IMR-90 (cell line): Measurements from ENCODE around the gene CALN1. TPM values are rescaled to one million over a fixed set of nuclear protein-coding genes. Genes with fewer than 3 reads are reported as not detected.

Source experiments
- ATAC-seq: fragments of 200-7000 bp; cut with Tn5 transposase; 2 replicates; pipeline ENCODE4 v1.9.1; 2020; ENCODE audit warnings: low read depth, mild to moderate bottlenecking, moderate library complexity
- BruUV-seq: library from RNA; stranded (reverse); fragments of 400-500 nt; replicated peaks from 2 replicates; lab custom pipeline; 2021; lab: Mats Ljungman, UMichigan
- CTCF ChIA-PET: fragments of 300-600 bp; formaldehyde crosslinking; extraction: SDS; loops from one replicate; lab custom pipeline; 2021; ENCODE audit warnings: antibody characterized with exemption; lab: Yijun Ruan, JAX
- POLR2A ChIA-PET: fragments of 300-600 bp; sonication (Branson Sonifier 250); formaldehyde crosslinking; loops from one replicate; lab custom pipeline; 2022; ENCODE audit warnings: antibody characterized with exemption; ENCODE audit not compliant: unreplicated experiment; lab: Charles Lee
- DNase-seq: peaks from one replicate; pipeline ENCODE4 v3.0.0; 2013
- H2AFZ ChIP-seq: replicated peaks from 2 replicates; pipeline ENCODE3; 2013; ENCODE audit warnings: low read length, mild to moderate bottlenecking; ENCODE audit not compliant: poor library complexity
- H2AK5ac ChIP-seq: 2 replicates; pipeline ENCODE4 v1.6.1; 2013; ENCODE audit warnings: low read depth, low read length, inconsistent platforms
- H2AK9ac ChIP-seq: replicated peaks from 2 replicates; pipeline ENCODE3; 2013; ENCODE audit warnings: mild to moderate bottlenecking, low read depth, low read length, moderate library complexity; ENCODE audit not compliant: poor library complexity
- H2BK120ac ChIP-seq: 2 replicates; pipeline ENCODE4 v1.6.1; 2013; ENCODE audit warnings: low read depth, low read length, inconsistent platforms
- H2BK15ac ChIP-seq: 3 replicates; pipeline ENCODE4 v1.6.1; 2013; ENCODE audit warnings: low read depth, low read length, inconsistent platforms
- H2BK20ac ChIP-seq: 2 replicates; pipeline ENCODE4 v1.6.1; 2013; ENCODE audit warnings: low read depth, mild to moderate bottlenecking, inconsistent platforms, low read length, moderate library complexity
- H2BK5ac ChIP-seq: 2 replicates; pipeline ENCODE4 v1.6.1; 2013; ENCODE audit warnings: mild to moderate bottlenecking, low read depth, low read length, inconsistent platforms; ENCODE audit not compliant: poor library complexity, severe bottlenecking
- H3K14ac ChIP-seq: replicated peaks from 2 replicates; pipeline ENCODE4 v1.6.1; 2013; ENCODE audit warnings: low read depth, low read length, inconsistent platforms
- H3K18ac ChIP-seq: 2 replicates; pipeline ENCODE4 v1.6.1; 2013; ENCODE audit warnings: low read depth, low read length, control low read depth
- H3K23ac ChIP-seq: 2 replicates; pipeline ENCODE4 v1.6.1; 2013; ENCODE audit warnings: low read depth, low read length, inconsistent platforms
- H3K27ac ChIP-seq: 2 replicates; pipeline ENCODE4 v1.5.1; 2013; ENCODE audit warnings: mild to moderate bottlenecking, control low read depth, low read length; ENCODE audit not compliant: insufficient read depth
- H3K27me3 ChIP-seq: 2 replicates; pipeline ENCODE4 v1.6.1; 2013; ENCODE audit warnings: low read length; ENCODE audit not compliant: control insufficient read depth, insufficient read depth
- H3K36me3 ChIP-seq: 2 replicates; pipeline ENCODE4 v1.6.1; 2013; ENCODE audit warnings: low read length, mixed read lengths; ENCODE audit not compliant: control insufficient read depth, insufficient read depth
- H3K4ac ChIP-seq: 2 replicates; pipeline ENCODE4 v1.6.1; 2013; ENCODE audit warnings: low read depth, low read length, inconsistent platforms
- H3K4me1 ChIP-seq: 2 replicates; pipeline ENCODE4 v1.6.1; 2013; ENCODE audit warnings: low read length, mixed read lengths; ENCODE audit not compliant: control insufficient read depth, insufficient read depth
- H3K4me2 ChIP-seq: 2 replicates; pipeline ENCODE4 v1.6.1; 2013; ENCODE audit warnings: low read depth, mild to moderate bottlenecking, control low read depth, low read length, moderate library complexity
- H3K4me3 ChIP-seq: 2 replicates; pipeline ENCODE4 v1.5.1; 2013; ENCODE audit warnings: low read depth, mild to moderate bottlenecking, control low read depth, low read length, moderate library complexity; ENCODE audit not compliant: insufficient read depth
- H3K56ac ChIP-seq: 2 replicates; pipeline ENCODE4 v1.6.1; 2013; ENCODE audit warnings: low read length, inconsistent platforms; ENCODE audit not compliant: insufficient read depth; ENCODE audit errors: extremely low read depth
- H3K79me1 ChIP-seq, 2 experiments: 2 replicates each; pipeline ENCODE4 v1.6.1; 2013; ENCODE audit warnings: low read length in 2 of 2, inconsistent platforms in 1 of 2, low read depth in 1 of 2
- H3K9ac ChIP-seq: 2 replicates; pipeline ENCODE4 v1.6.1; 2013; ENCODE audit warnings: low read depth, low read length, control low read depth
- H3K9me1 ChIP-seq: 2 replicates; pipeline ENCODE4 v1.6.1; 2013; ENCODE audit warnings: low read length, inconsistent platforms; ENCODE audit not compliant: insufficient read depth
- H3K9me3 ChIP-seq: 2 replicates; pipeline ENCODE4 v1.6.1; 2013; ENCODE audit warnings: low read length; ENCODE audit not compliant: control insufficient read depth, insufficient read depth
- H4K20me1 ChIP-seq: 2 replicates; pipeline ENCODE4 v1.6.1; 2013; ENCODE audit warnings: low read length, inconsistent platforms; ENCODE audit not compliant: insufficient read depth
- H4K5ac ChIP-seq: 2 replicates; pipeline ENCODE4 v1.6.1; 2013; ENCODE audit warnings: mild to moderate bottlenecking, low read depth, low read length, control low read depth
- H4K8ac ChIP-seq, 2 experiments: 2 replicates each; pipeline ENCODE4 v1.6.1; 2013; ENCODE audit warnings: low read depth in 2 of 2, low read length in 2 of 2, control low read depth in 1 of 2, inconsistent platforms in 1 of 2
- H4K91ac ChIP-seq: 2 replicates; pipeline ENCODE4 v1.6.1; 2013; ENCODE audit warnings: low read depth, low read length, inconsistent platforms; ENCODE audit not compliant: insufficient read depth
- CEBPB ChIP-seq: IDR thresholded peaks from 2 replicates; pipeline ENCODE4 v1.6.1; 2012; ENCODE audit warnings: low read depth, low read length, improper control_type of control experiment
- CHD1 ChIP-seq: IDR thresholded peaks from 2 replicates; pipeline ENCODE4 v1.6.1; 2012; ENCODE audit warnings: low read depth, low read length, improper control_type of control experiment
- CTCF ChIP-seq: conservative IDR thresholded peaks from 2 replicates; pipeline ENCODE4 v1.5.1; 2012; ENCODE audit warnings: mild to moderate bottlenecking, low read depth, low read length, improper control_type of control experiment
- ELK1 ChIP-seq: fragments of 150-350 bp; IDR thresholded peaks from 2 replicates; pipeline ENCODE4 v1.6.1; 2016; ENCODE audit warnings: low read depth, mild to moderate bottlenecking, low read length, moderate library complexity, borderline replicate concordance
- FOS ChIP-seq: fragments of 150-350 bp; IDR thresholded peaks from 2 replicates; pipeline ENCODE4 v1.6.1; 2016; ENCODE audit warnings: low read depth, low read length
- MAFK ChIP-seq: IDR thresholded peaks from 2 replicates; pipeline ENCODE4 v1.6.1; 2012; ENCODE audit warnings: low read depth, low read length, improper control_type of control experiment
- MAZ ChIP-seq: IDR thresholded peaks from 2 replicates; pipeline ENCODE4 v1.6.1; 2012; ENCODE audit warnings: low read depth, mild to moderate bottlenecking, low read length, improper control_type of control experiment, moderate library complexity, borderline replicate concordance
- MXI1 ChIP-seq: IDR thresholded peaks from 2 replicates; pipeline ENCODE4 v1.6.1; 2012; ENCODE audit warnings: low read depth, mild to moderate bottlenecking, low read length, moderate library complexity, borderline replicate concordance
- NFE2L2 ChIP-seq: fragments of 150-350 bp; IDR thresholded peaks from 2 replicates; pipeline ENCODE4 v1.6.1; 2016; ENCODE audit warnings: low read depth, mild to moderate bottlenecking, low read length
- POLR2A ChIP-seq: IDR thresholded peaks from 2 replicates; pipeline ENCODE4 v1.6.1; 2012; ENCODE audit warnings: mild to moderate bottlenecking, low read depth, low read length
- RAD21 ChIP-seq: IDR thresholded peaks from 2 replicates; pipeline ENCODE4 v1.6.1; 2012; ENCODE audit warnings: low read length, improper control_type of control experiment
- RCOR1 ChIP-seq: IDR thresholded peaks from 2 replicates; pipeline ENCODE4 v1.6.1; 2012; ENCODE audit warnings: mild to moderate bottlenecking, low read length, improper control_type of control experiment; ENCODE audit not compliant: insufficient replicate concordance
- RFX5 ChIP-seq: IDR thresholded peaks from 2 replicates; pipeline ENCODE4 v1.8.0; 2012; ENCODE audit warnings: low read depth, mild to moderate bottlenecking, low read length, moderate library complexity
- SMC3 ChIP-seq: fragments of 150-350 bp; IDR thresholded peaks from 2 replicates; pipeline ENCODE4 v1.6.1; 2016; ENCODE audit warnings: low read depth, mild to moderate bottlenecking, antibody characterized with exemption, low read length, moderate library complexity
- USF2 ChIP-seq: fragments of 150-350 bp; IDR thresholded peaks from 2 replicates; pipeline ENCODE4 v1.6.1; 2017; ENCODE audit warnings: mild to moderate bottlenecking, antibody characterized with exemption, low read length, low read depth
- whole genome bisulfite sequencing, 2 experiments: methylation state at CpG; one replicate each; pipeline versions ENCODE4 v1.1.5 to v1.1.7; 2013; ENCODE audit warnings: missing lambda C conversion rate in 2 of 2; ENCODE audit not compliant: insufficient read length in 1 of 2; ENCODE audit errors: extremely low coverage in 2 of 2; 5-methylcytosine and 5-hydroxymethylcytosine counted together
- dilution Hi-C: fragments of 300-500 bp; cut with HindIII; formaldehyde crosslinking; loops from one replicate; pipeline ENCODE4 v1.14.3; 2018; ENCODE audit warnings: low sequenced_read_pairs; ENCODE audit not compliant: unreplicated experiment
- in situ Hi-C: fragments of 300-500 bp; cut with MboI; formaldehyde crosslinking; loops from 3 replicates; pipeline ENCODE4 v1.14.3; 2019; ENCODE audit warnings: low sequenced_read_pairs, inconsistent platforms, mixed read lengths
- intact Hi-C: fragments of 100-400 bp; cut with micrococcal nuclease; formaldehyde crosslinking; loops from 2 replicates; pipeline ENCODE4 v1.10.0; 2022
- polyA plus RNA-seq, 3 experiments: library from polyadenylated mRNA; depleted of rRNA; stranded (reverse); fragments of >200 nt; gene quantifications; 2 replicates each; pipeline ENCODE4 v1.2.3, GENCODE V29; 2012; ENCODE audit warnings: low replicate concordance in 1 of 3
- total RNA-seq: library from RNA; depleted of rRNA; stranded (reverse); fragments of >200 nt; gene quantifications from 2 replicates; pipeline ENCODE4 v1.2.3, GENCODE V29; 2012

The CALN1 gene
- total and polyA plus RNA-seq, 2 of the 4 experiments (the other 2 are of a cell fraction), result not detected

GRCh38 chr7:72265071-72265904, 146.8 kb downstream of the CALN1 start:
- in situ Hi-C loops (no loop called here), dilution Hi-C loops (no loop called here), intact Hi-C loops (loop anchor here (10.0 kb wide), 1 partner anchor 1430 kb away; no protein-coding TSS in a partner anchor)
- Histone ChIP-seq H4K5ac (no peak overlapping the region), H3K27ac (no peak overlapping the region), H3K23ac (no peak overlapping the region), H3K14ac (no peak overlapping the region), H3K27me3 (no peaks in the 10 kb centered on the region), H2BK5ac (no peak overlapping the region), H3K79me1 (no peaks in the 10 kb centered on the region), H4K20me1 (no peaks in the 10 kb centered on the region), H3K9me1 (no peaks in the 10 kb centered on the region), H3K36me3 (no peaks in the 10 kb centered on the region), H3K9me3 (peaks cover 18% of the 10 kb centered on the region), H2BK20ac (no peak overlapping the region), H2AK9ac (no peak overlapping the region), H3K4me1 (no peaks in the 10 kb centered on the region), H2AFZ (no peak overlapping the region), H3K4ac (no peak overlapping the region), H2BK120ac (no peak overlapping the region), H3K4me3 (no peak overlapping the region), H3K9ac (no peak overlapping the region), H4K91ac (no peak overlapping the region), H3K4me2 (no peak overlapping the region), H3K56ac (no peak overlapping the region), H2AK5ac (no peak overlapping the region), H4K8ac (no peak overlapping the region), H3K18ac (no peak overlapping the region), H2BK15ac (no peak overlapping the region)
- WGBS, 2 experiments, result 60% methylated on average over 2 of the region's 7 CpGs; no CpG with 5 or more reads in 1 of the 2 experiments
- ChIA-PET CTCF (no interaction called here), POLR2A (no interaction called here)
- no TSS peak for BruUV-seq
- ATAC-seq (no peak), DNase-seq (no peak)
- no peak for TF ChIP-seq USF2
- TF ChIP-seq CEBPB, result no peak
- TF ChIP-seq FOS, result no peak
- no peak for TF ChIP-seq MAZ
- no peak for TF ChIP-seq NFE2L2
- TF ChIP-seq CTCF, result no peak
- no peak for TF ChIP-seq POLR2A
- no peak for TF ChIP-seq MAFK
- TF ChIP-seq MXI1, result no peak
- TF ChIP-seq ELK1, result no peak
- TF ChIP-seq RCOR1, result no peak
- no peak for TF ChIP-seq RFX5
- TF ChIP-seq SMC3, result no peak
- TF ChIP-seq CHD1, result no peak
- no peak for TF ChIP-seq RAD21
